ENCODE data around the gene EFNA3. TPM values are rescaled to one million over a fixed set of nuclear protein-coding genes. Genes with fewer than 3 reads are reported as not detected.

The EFNA3 gene
- total and polyA plus RNA-seq, 9 of the 15 experiments (the other 6 are each of a cell fraction or from before 2014, with no cell fraction given): 0.59 to 7.9 (median 4.7) TPM

DNA sequence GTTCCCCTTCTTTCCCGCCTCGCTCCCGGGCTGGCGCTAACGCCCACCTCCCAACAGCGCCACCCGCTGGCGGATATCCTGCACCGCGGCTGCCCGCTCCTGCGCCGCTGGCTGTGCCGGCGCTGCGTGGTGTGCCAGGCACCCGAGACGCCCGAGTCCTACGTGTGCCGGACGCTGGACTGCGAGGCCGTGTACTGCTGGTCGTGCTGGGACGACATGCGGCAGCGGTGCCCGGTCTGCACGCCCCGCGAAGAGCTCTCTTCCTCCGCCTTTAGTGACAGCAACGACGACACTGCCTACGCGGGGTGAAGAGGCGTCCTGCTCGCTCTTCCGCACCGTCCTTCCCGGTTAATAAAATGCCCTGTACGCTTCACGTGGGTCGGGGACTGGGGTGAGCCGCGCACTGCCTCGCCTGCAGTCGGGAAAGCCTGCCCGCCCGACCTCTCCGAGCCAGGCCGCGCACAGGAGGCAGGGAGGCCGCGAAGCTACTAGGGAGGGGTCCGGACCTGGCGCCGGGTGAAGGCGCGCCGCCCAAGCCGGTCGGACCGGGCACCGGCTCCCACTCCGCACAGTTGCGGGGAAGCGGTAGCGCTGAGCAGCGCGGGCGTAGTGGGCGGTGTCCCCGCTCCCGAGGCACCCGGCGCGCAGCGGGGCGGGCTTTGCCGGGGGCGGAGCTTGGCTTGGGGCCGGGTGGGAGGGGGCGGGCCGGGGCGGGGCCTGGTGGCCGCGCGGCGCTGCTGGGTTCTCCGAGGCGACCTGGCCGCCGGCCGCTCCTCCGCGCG lies 27.9 kb upstream of the EFNA3 start, which contains the start of gene ADAM15 (continued):
- 0 out of 2 replicates have a peak, but pooled peaks have one; percentile 39 for TF ChIP-seq FOXK1 (CRISPR knock-in tag; IDR thresholded peaks at IDR 0.05; ENCODE audit: borderline replicate concordance)
- peak; percentile 32; the same call in 1 of the 2 replicates for TF ChIP-seq SOX6 (IDR thresholded peaks at IDR 0.05)
- TF ChIP-seq FOXA3 (CRISPR knock-in tag; conservative IDR thresholded peaks at IDR 0.05 in 1 of 2, IDR thresholded peaks at IDR 0.05 in 1 of 2): 0 out of 4 replicates have a peak, but pooled peaks of 1 of the 2 experiments have one; percentile 48
- TF ChIP-seq MYC (IDR thresholded peaks at IDR 0.05; ENCODE audit: low read depth, low read length): peak; percentile 74
- peak; percentile 83; the same call in 1 of the 2 replicates for TF ChIP-seq MYC (CRISPR knock-in tag; IDR thresholded peaks at IDR 0.05; ENCODE audit: borderline replicate concordance, low read depth)
- TF ChIP-seq MTF1 (CRISPR knock-in tag; IDR thresholded peaks at IDR 0.05; ENCODE audit: borderline replicate concordance): no peak
- peak; percentile 55; the same call in 1 of the 2 replicates for TF ChIP-seq CBX1 (IDR thresholded peaks at IDR 0.05; ENCODE audit: low read depth)
- TF ChIP-seq ZNF766 (CRISPR knock-in tag; conservative IDR thresholded peaks at IDR 0.05): peak; percentile 76
- peak; percentile 73; the same call in 1 of the 2 replicates for TF ChIP-seq GABPA (tag; conservative IDR thresholded peaks at IDR 0.05; ENCODE audit: low read depth)
- TF ChIP-seq, protein P1, sequence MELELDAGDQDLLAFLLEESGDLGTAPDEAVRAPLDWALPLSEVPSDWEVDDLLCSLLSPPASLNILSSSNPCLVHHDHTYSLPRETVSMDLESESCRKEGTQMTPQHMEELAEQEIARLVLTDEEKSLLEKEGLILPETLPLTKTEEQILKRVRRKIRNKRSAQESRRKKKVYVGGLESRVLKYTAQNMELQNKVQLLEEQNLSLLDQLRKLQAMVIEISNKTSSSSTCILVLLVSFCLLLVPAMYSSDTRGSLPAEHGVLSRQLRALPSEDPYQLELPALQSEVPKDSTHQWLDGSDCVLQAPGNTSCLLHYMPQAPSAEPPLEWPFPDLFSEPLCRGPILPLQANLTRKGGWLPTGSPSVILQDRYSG (tag; conservative IDR thresholded peaks at IDR 0.05; ENCODE audit: low read depth): 0 out of 2 replicates have a peak, but pooled peaks have one; percentile 27
- TF ChIP-seq ZBTB7A (IDR thresholded peaks at IDR 0.05; ENCODE audit: borderline replicate concordance, control insufficient read depth, low read depth, low read length): peak; percentile 70; the same call in 1 of the 2 replicates
- TF ChIP-seq GATA2 (CRISPR knock-in tag; IDR thresholded peaks at IDR 0.05): no peak
- TF ChIP-seq, protein P2, sequence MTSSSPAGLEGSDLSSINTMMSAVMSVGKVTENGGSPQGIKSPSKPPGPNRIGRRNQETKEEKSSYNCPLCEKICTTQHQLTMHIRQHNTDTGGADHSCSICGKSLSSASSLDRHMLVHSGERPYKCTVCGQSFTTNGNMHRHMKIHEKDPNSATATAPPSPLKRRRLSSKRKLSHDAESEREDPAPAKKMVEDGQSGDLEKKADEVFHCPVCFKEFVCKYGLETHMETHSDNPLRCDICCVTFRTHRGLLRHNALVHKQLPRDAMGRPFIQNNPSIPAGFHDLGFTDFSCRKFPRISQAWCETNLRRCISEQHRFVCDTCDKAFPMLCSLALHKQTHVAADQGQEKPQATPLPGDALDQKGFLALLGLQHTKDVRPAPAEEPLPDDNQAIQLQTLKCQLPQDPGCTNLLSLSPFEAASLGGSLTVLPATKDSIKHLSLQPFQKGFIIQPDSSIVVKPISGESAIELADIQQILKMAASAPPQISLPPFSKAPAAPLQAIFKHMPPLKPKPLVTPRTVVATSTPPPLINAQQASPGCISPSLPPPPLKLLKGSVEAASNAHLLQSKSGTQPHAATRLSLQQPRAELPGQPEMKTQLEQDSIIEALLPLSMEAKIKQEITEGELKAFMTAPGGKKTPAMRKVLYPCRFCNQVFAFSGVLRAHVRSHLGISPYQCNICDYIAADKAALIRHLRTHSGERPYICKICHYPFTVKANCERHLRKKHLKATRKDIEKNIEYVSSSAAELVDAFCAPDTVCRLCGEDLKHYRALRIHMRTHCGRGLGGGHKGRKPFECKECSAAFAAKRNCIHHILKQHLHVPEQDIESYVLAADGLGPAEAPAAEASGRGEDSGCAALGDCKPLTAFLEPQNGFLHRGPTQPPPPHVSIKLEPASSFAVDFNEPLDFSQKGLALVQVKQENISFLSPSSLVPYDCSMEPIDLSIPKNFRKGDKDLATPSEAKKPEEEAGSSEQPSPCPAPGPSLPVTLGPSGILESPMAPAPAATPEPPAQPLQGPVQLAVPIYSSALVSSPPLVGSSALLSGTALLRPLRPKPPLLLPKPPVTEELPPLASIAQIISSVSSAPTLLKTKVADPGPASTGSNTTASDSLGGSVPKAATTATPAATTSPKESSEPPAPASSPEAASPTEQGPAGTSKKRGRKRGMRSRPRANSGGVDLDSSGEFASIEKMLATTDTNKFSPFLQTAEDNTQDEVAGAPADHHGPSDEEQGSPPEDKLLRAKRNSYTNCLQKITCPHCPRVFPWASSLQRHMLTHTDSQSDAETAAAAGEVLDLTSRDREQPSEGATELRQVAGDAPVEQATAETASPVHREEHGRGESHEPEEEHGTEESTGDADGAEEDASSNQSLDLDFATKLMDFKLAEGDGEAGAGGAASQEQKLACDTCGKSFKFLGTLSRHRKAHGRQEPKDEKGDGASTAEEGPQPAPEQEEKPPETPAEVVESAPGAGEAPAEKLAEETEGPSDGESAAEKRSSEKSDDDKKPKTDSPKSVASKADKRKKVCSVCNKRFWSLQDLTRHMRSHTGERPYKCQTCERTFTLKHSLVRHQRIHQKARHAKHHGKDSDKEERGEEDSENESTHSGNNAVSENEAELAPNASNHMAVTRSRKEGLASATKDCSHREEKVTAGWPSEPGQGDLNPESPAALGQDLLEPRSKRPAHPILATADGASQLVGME (CRISPR knock-in tag; IDR thresholded peaks at IDR 0.05): 0 out of 2 replicates have a peak, but pooled peaks have one; percentile 10
- TF ChIP-seq, protein P3, sequence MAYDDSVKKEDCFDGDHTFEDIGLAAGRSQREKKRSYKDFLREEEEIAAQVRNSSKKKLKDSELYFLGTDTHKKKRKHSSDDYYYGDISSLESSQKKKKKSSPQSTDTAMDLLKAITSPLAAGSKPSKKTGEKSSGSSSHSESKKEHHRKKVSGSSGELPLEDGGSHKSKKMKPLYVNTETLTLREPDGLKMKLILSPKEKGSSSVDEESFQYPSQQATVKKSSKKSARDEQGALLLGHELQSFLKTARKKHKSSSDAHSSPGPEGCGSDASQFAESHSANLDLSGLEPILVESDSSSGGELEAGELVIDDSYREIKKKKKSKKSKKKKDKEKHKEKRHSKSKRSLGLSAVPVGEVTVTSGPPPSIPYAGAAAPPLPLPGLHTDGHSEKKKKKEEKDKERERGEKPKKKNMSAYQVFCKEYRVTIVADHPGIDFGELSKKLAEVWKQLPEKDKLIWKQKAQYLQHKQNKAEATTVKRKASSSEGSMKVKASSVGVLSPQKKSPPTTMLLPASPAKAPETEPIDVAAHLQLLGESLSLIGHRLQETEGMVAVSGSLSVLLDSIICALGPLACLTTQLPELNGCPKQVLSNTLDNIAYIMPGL (CRISPR knock-in tag; IDR thresholded peaks at IDR 0.05): peak; percentile 87
- TF ChIP-seq HDAC1 (IDR thresholded peaks at IDR 0.05): peak in 1 of 2 experiments; percentile 73; a peak in 2 of 4 replicates
- peak in 1 of 2 experiments; percentile 16; a peak in 1 of 4 replicates for TF ChIP-seq KDM4B (IDR thresholded peaks at IDR 0.05; ENCODE audit: borderline replicate concordance in 2 of 2, low read depth in 1 of 2)
